Fibroblast of the aortic adventitia (primary cell): ENCODE results near the gene TRIM59. TPM values are rescaled to one million over a fixed set of nuclear protein-coding genes. Genes with fewer than 3 reads are reported as not detected.

ENCODE experiments used
- DNase-seq: peaks from one replicate; pipeline ENCODE4 v3.0.0-alpha.2; 2010; ENCODE audit warnings: low read depth
- H3K4me3 ChIP-seq: 2 replicates; pipeline ENCODE4 v1.5.1; 2011; ENCODE audit warnings: low read depth, mild to moderate bottlenecking, control low read depth, low read length, moderate library complexity
- CTCF ChIP-seq: IDR thresholded peaks from 2 replicates; pipeline ENCODE4 v1.5.1; 2011; ENCODE audit warnings: mild to moderate bottlenecking, low read length, control low read depth, inconsistent platforms; ENCODE audit not compliant: insufficient read depth
- total RNA-seq: library from RNA; depleted of rRNA; stranded (reverse); fragments of >200 nt; gene quantifications from 2 replicates; pipeline ENCODE4 v1.2.3, GENCODE V29; 2012; ENCODE audit warnings: low replicate concordance

Gene TRIM59
- total RNA-seq, 1 donor: 47.8 TPM

- no peak overlapping the region for H3K4me3 ChIP-seq
- no peak for DNase-seq
- no peak for TF ChIP-seq CTCF
Measured at GRCh38 chr3:160480931-160481330, 31.3 kb upstream of the TRIM59 start.

GRCh38 chr3:160479376-160479775, 29.8 kb upstream of the TRIM59 start:
- H3K4me3 ChIP-seq: no peak overlapping the region
- TF ChIP-seq CTCF: no peak

GRCh38 chr3:160478338-160478737, 28.8 kb upstream of the TRIM59 start:
- peak; percentile 68 for DNase-seq
- TF ChIP-seq CTCF: no peak
- no peak overlapping the region for H3K4me3 ChIP-seq

More at GRCh38 chr3:160479376-160479775, 29.8 kb upstream of the TRIM59 start:
- DNase-seq: no peak

- no peak for TF ChIP-seq CTCF
- no peak overlapping the region for H3K4me3 ChIP-seq
- peak; percentile 27 for DNase-seq
Measured at GRCh38 chr3:160477750-160478149, 28.2 kb upstream of the TRIM59 start.

- no peak for TF ChIP-seq CTCF
- H3K4me3 ChIP-seq: no peak overlapping the region
- DNase-seq: no peak
Measured at GRCh38 chr3:160475884-160476283, 26.3 kb upstream of the TRIM59 start.

GRCh38 chr3:160475153-160475552, 25.6 kb upstream of the TRIM59 start:
- H3K4me3 ChIP-seq: no peak overlapping the region
- no peak for TF ChIP-seq CTCF
- no peak for DNase-seq

- H3K4me3 ChIP-seq: no peak overlapping the region
- TF ChIP-seq CTCF: no peak
- no peak for DNase-seq
Measured at GRCh38 chr3:160474416-160474838, 24.8 kb upstream of the TRIM59 start.
